IMR-90 (cell line): ENCODE measurements around the gene ABCC8. TPM values are rescaled to one million over a fixed set of nuclear protein-coding genes. Genes with fewer than 3 reads are reported as not detected.

ENCODE experiments used
- ATAC-seq: fragments of 200-7000 bp; cut with Tn5 transposase; 2 replicates; pipeline ENCODE4 v1.9.1; 2020; ENCODE audit warnings: low read depth, mild to moderate bottlenecking, moderate library complexity
- BruUV-seq: library from RNA; stranded (reverse); fragments of 400-500 nt; replicated peaks from 2 replicates; lab custom pipeline; 2021; lab: Mats Ljungman, UMichigan
- CTCF ChIA-PET: fragments of 300-600 bp; formaldehyde crosslinking; extraction: SDS; loops from one replicate; lab custom pipeline; 2021; ENCODE audit warnings: antibody characterized with exemption; lab: Yijun Ruan, JAX
- POLR2A ChIA-PET: fragments of 300-600 bp; sonication (Branson Sonifier 250); formaldehyde crosslinking; loops from one replicate; lab custom pipeline; 2022; ENCODE audit warnings: antibody characterized with exemption; ENCODE audit not compliant: unreplicated experiment; lab: Charles Lee
- DNase-seq: peaks from one replicate; pipeline ENCODE4 v3.0.0; 2013
- H2AFZ ChIP-seq: replicated peaks from 2 replicates; pipeline ENCODE3; 2013; ENCODE audit warnings: low read length, mild to moderate bottlenecking; ENCODE audit not compliant: poor library complexity
- H2AK5ac ChIP-seq: 2 replicates; pipeline ENCODE4 v1.6.1; 2013; ENCODE audit warnings: low read depth, low read length, inconsistent platforms
- H2AK9ac ChIP-seq: replicated peaks from 2 replicates; pipeline ENCODE3; 2013; ENCODE audit warnings: mild to moderate bottlenecking, low read depth, low read length, moderate library complexity; ENCODE audit not compliant: poor library complexity
- H2BK120ac ChIP-seq: 2 replicates; pipeline ENCODE4 v1.6.1; 2013; ENCODE audit warnings: low read depth, low read length, inconsistent platforms
- H2BK15ac ChIP-seq: 3 replicates; pipeline ENCODE4 v1.6.1; 2013; ENCODE audit warnings: low read depth, low read length, inconsistent platforms
- H2BK20ac ChIP-seq: 2 replicates; pipeline ENCODE4 v1.6.1; 2013; ENCODE audit warnings: low read depth, mild to moderate bottlenecking, inconsistent platforms, low read length, moderate library complexity
- H2BK5ac ChIP-seq: 2 replicates; pipeline ENCODE4 v1.6.1; 2013; ENCODE audit warnings: mild to moderate bottlenecking, low read depth, low read length, inconsistent platforms; ENCODE audit not compliant: poor library complexity, severe bottlenecking
- H3K14ac ChIP-seq: replicated peaks from 2 replicates; pipeline ENCODE4 v1.6.1; 2013; ENCODE audit warnings: low read depth, low read length, inconsistent platforms
- H3K18ac ChIP-seq: 2 replicates; pipeline ENCODE4 v1.6.1; 2013; ENCODE audit warnings: low read depth, low read length, control low read depth
- H3K23ac ChIP-seq: 2 replicates; pipeline ENCODE4 v1.6.1; 2013; ENCODE audit warnings: low read depth, low read length, inconsistent platforms
- H3K27ac ChIP-seq: 2 replicates; pipeline ENCODE4 v1.5.1; 2013; ENCODE audit warnings: mild to moderate bottlenecking, control low read depth, low read length; ENCODE audit not compliant: insufficient read depth
- H3K27me3 ChIP-seq: 2 replicates; pipeline ENCODE4 v1.6.1; 2013; ENCODE audit warnings: low read length; ENCODE audit not compliant: control insufficient read depth, insufficient read depth
- H3K36me3 ChIP-seq: 2 replicates; pipeline ENCODE4 v1.6.1; 2013; ENCODE audit warnings: low read length, mixed read lengths; ENCODE audit not compliant: control insufficient read depth, insufficient read depth
- H3K4ac ChIP-seq: 2 replicates; pipeline ENCODE4 v1.6.1; 2013; ENCODE audit warnings: low read depth, low read length, inconsistent platforms
- H3K4me1 ChIP-seq: 2 replicates; pipeline ENCODE4 v1.6.1; 2013; ENCODE audit warnings: low read length, mixed read lengths; ENCODE audit not compliant: control insufficient read depth, insufficient read depth
- H3K4me2 ChIP-seq: 2 replicates; pipeline ENCODE4 v1.6.1; 2013; ENCODE audit warnings: low read depth, mild to moderate bottlenecking, control low read depth, low read length, moderate library complexity
- H3K4me3 ChIP-seq: 2 replicates; pipeline ENCODE4 v1.5.1; 2013; ENCODE audit warnings: low read depth, mild to moderate bottlenecking, control low read depth, low read length, moderate library complexity; ENCODE audit not compliant: insufficient read depth
- H3K56ac ChIP-seq: 2 replicates; pipeline ENCODE4 v1.6.1; 2013; ENCODE audit warnings: low read length, inconsistent platforms; ENCODE audit not compliant: insufficient read depth; ENCODE audit errors: extremely low read depth
- H3K79me1 ChIP-seq, 2 experiments: 2 replicates each; pipeline ENCODE4 v1.6.1; 2013; ENCODE audit warnings: low read length in 2 of 2, inconsistent platforms in 1 of 2, low read depth in 1 of 2
- H3K9ac ChIP-seq: 2 replicates; pipeline ENCODE4 v1.6.1; 2013; ENCODE audit warnings: low read depth, low read length, control low read depth
- H3K9me1 ChIP-seq: 2 replicates; pipeline ENCODE4 v1.6.1; 2013; ENCODE audit warnings: low read length, inconsistent platforms; ENCODE audit not compliant: insufficient read depth
- H3K9me3 ChIP-seq: 2 replicates; pipeline ENCODE4 v1.6.1; 2013; ENCODE audit warnings: low read length; ENCODE audit not compliant: control insufficient read depth, insufficient read depth
- H4K20me1 ChIP-seq: 2 replicates; pipeline ENCODE4 v1.6.1; 2013; ENCODE audit warnings: low read length, inconsistent platforms; ENCODE audit not compliant: insufficient read depth
- H4K5ac ChIP-seq: 2 replicates; pipeline ENCODE4 v1.6.1; 2013; ENCODE audit warnings: mild to moderate bottlenecking, low read depth, low read length, control low read depth
- H4K8ac ChIP-seq, 2 experiments: 2 replicates each; pipeline ENCODE4 v1.6.1; 2013; ENCODE audit warnings: low read depth in 2 of 2, low read length in 2 of 2, control low read depth in 1 of 2, inconsistent platforms in 1 of 2
- H4K91ac ChIP-seq: 2 replicates; pipeline ENCODE4 v1.6.1; 2013; ENCODE audit warnings: low read depth, low read length, inconsistent platforms; ENCODE audit not compliant: insufficient read depth
- CEBPB ChIP-seq: IDR thresholded peaks from 2 replicates; pipeline ENCODE4 v1.6.1; 2012; ENCODE audit warnings: low read depth, low read length, improper control_type of control experiment
- CHD1 ChIP-seq: IDR thresholded peaks from 2 replicates; pipeline ENCODE4 v1.6.1; 2012; ENCODE audit warnings: low read depth, low read length, improper control_type of control experiment
- CTCF ChIP-seq: conservative IDR thresholded peaks from 2 replicates; pipeline ENCODE4 v1.5.1; 2012; ENCODE audit warnings: mild to moderate bottlenecking, low read depth, low read length, improper control_type of control experiment
- ELK1 ChIP-seq: fragments of 150-350 bp; IDR thresholded peaks from 2 replicates; pipeline ENCODE4 v1.6.1; 2016; ENCODE audit warnings: low read depth, mild to moderate bottlenecking, low read length, moderate library complexity, borderline replicate concordance
- MAFK ChIP-seq: IDR thresholded peaks from 2 replicates; pipeline ENCODE4 v1.6.1; 2012; ENCODE audit warnings: low read depth, low read length, improper control_type of control experiment
- MAZ ChIP-seq: IDR thresholded peaks from 2 replicates; pipeline ENCODE4 v1.6.1; 2012; ENCODE audit warnings: low read depth, mild to moderate bottlenecking, low read length, improper control_type of control experiment, moderate library complexity, borderline replicate concordance
- MXI1 ChIP-seq: IDR thresholded peaks from 2 replicates; pipeline ENCODE4 v1.6.1; 2012; ENCODE audit warnings: low read depth, mild to moderate bottlenecking, low read length, moderate library complexity, borderline replicate concordance
- RAD21 ChIP-seq: IDR thresholded peaks from 2 replicates; pipeline ENCODE4 v1.6.1; 2012; ENCODE audit warnings: low read length, improper control_type of control experiment
- RCOR1 ChIP-seq: IDR thresholded peaks from 2 replicates; pipeline ENCODE4 v1.6.1; 2012; ENCODE audit warnings: mild to moderate bottlenecking, low read length, improper control_type of control experiment; ENCODE audit not compliant: insufficient replicate concordance
- RFX5 ChIP-seq: IDR thresholded peaks from 2 replicates; pipeline ENCODE4 v1.8.0; 2012; ENCODE audit warnings: low read depth, mild to moderate bottlenecking, low read length, moderate library complexity
- USF2 ChIP-seq: fragments of 150-350 bp; IDR thresholded peaks from 2 replicates; pipeline ENCODE4 v1.6.1; 2017; ENCODE audit warnings: mild to moderate bottlenecking, antibody characterized with exemption, low read length, low read depth
- WGBS, 2 experiments: methylation state at CpG; one replicate each; pipeline versions ENCODE4 v1.1.5 to v1.1.7; 2013; ENCODE audit warnings: missing lambda C conversion rate in 2 of 2; ENCODE audit not compliant: insufficient read length in 1 of 2; ENCODE audit errors: extremely low coverage in 2 of 2; 5-methylcytosine and 5-hydroxymethylcytosine counted together
- dilution Hi-C: fragments of 300-500 bp; cut with HindIII; formaldehyde crosslinking; loops from one replicate; pipeline ENCODE4 v1.14.3; 2018; ENCODE audit warnings: low sequenced_read_pairs; ENCODE audit not compliant: unreplicated experiment
- in situ Hi-C: fragments of 300-500 bp; cut with MboI; formaldehyde crosslinking; loops from 3 replicates; pipeline ENCODE4 v1.14.3; 2019; ENCODE audit warnings: low sequenced_read_pairs, inconsistent platforms, mixed read lengths
- intact Hi-C: fragments of 100-400 bp; cut with micrococcal nuclease; formaldehyde crosslinking; loops from 2 replicates; pipeline ENCODE4 v1.10.0; 2022
- polyA plus RNA-seq, 3 experiments: library from polyadenylated mRNA; depleted of rRNA; stranded (reverse); fragments of >200 nt; gene quantifications; 2 replicates each; pipeline ENCODE4 v1.2.3, GENCODE V29; 2012; ENCODE audit warnings: low replicate concordance in 1 of 3
- total RNA-seq: library from RNA; depleted of rRNA; stranded (reverse); fragments of >200 nt; gene quantifications from 2 replicates; pipeline ENCODE4 v1.2.3, GENCODE V29; 2012

The ABCC8 gene
- total and polyA plus RNA-seq, 2 of the 4 experiments (the other 2 are of a cell fraction), result not detected

- no peaks in the 10 kb centered on the region for H4K20me1 ChIP-seq
- no peaks in the 10 kb centered on the region for H3K9me3 ChIP-seq
- H3K56ac ChIP-seq, result no peak overlapping the region
- no peak for DNase-seq
- no peak overlapping the region for H2BK5ac ChIP-seq
- no peak overlapping the region for H3K18ac ChIP-seq
- CTCF ChIA-PET, result no interaction called here
- no peak overlapping the region for H4K91ac ChIP-seq
- H3K36me3 ChIP-seq, result no peaks in the 10 kb centered on the region
- H2AFZ ChIP-seq, result no peak overlapping the region
- H2BK20ac ChIP-seq, result no peak overlapping the region
- TF ChIP-seq MAZ (no peak), CTCF (no peak), RFX5 (no peak), CEBPB (no peak), RAD21 (no peak), RCOR1 (no peak), ELK1 (no peak), MXI1 (no peak), USF2 (no peak), CHD1 (no peak), MAFK (no peak)
- no CpG with 5 or more reads among the region's 3 CpGs for WGBS, 2 experiments
- H3K79me1 ChIP-seq, result no peaks in the 10 kb centered on the region
- no peak for ATAC-seq
- H3K4me1 ChIP-seq, result no peaks in the 10 kb centered on the region
- no peak overlapping the region for H3K4ac ChIP-seq
- H3K27me3 ChIP-seq, result peaks cover 24% of the 10 kb centered on the region
- H3K9me1 ChIP-seq, result no peaks in the 10 kb centered on the region
- H3K9ac ChIP-seq, result no peak overlapping the region
- H3K14ac ChIP-seq, result no peak overlapping the region
- H3K4me2 ChIP-seq, result no peak overlapping the region
- no peak overlapping the region for H4K5ac ChIP-seq
- POLR2A ChIA-PET, result no interaction called here
- H3K27ac ChIP-seq, result no peak overlapping the region
- H2AK9ac ChIP-seq, result no peak overlapping the region
- no peak overlapping the region for H2AK5ac ChIP-seq
- H2BK15ac ChIP-seq, result no peak overlapping the region
- H4K8ac ChIP-seq, result no peak overlapping the region
- dilution Hi-C loops (no loop called here), in situ Hi-C loops (no loop called here), intact Hi-C loops (no loop called here)
- no TSS peak for BruUV-seq
- H3K4me3 ChIP-seq, result no peak overlapping the region
- H3K23ac ChIP-seq, result no peak overlapping the region
- no peak overlapping the region for H2BK120ac ChIP-seq
Observed at GRCh38 chr11:17471501-17471900, 5.1 kb downstream of the ABCC8 start.
